Tibial artery (tissue), 4 donors: ENCODE measurements around the gene SEC16A.

Source experiments
- DNase-seq, 2 donors: peaks; one replicate each; pipeline ENCODE4 v3.0.0-alpha.2; 2019
- H3K27ac ChIP-seq, 2 donors: fragments of 200-600 bp; sonication (generic) in 1 of 2; 1 replicate in 1 of 2; 2 replicates in 1 of 2; pipeline ENCODE4 v1.5.1; 2018 to 2019; ENCODE audit warnings: mild to moderate bottlenecking in 1 of 2
- H3K27me3 ChIP-seq, 2 donors: fragments of 200-600 bp; sonication (generic) in 1 of 2; one replicate each; pipeline versions ENCODE4 v1.5.1 to v1.6.0; 2016 to 2019
- H3K36me3 ChIP-seq, 3 donors: fragments of 200-600 bp; sonication (generic) in 2 of 3; one replicate each; pipeline ENCODE4 v1.5.1; 2016 to 2019; ENCODE audit warnings: mild to moderate bottlenecking in 2 of 3
- H3K4me1 ChIP-seq, 4 donors: fragments of 200-600 bp; sonication (generic) in 2 of 4; 1 replicate in 3 of 4; 2 replicates in 1 of 4; pipeline ENCODE4 v1.5.1; 2016 to 2019
- H3K4me3 ChIP-seq, 2 donors: fragments of 200-600 bp; sonication (generic) in 1 of 2; 1 replicate in 1 of 2; 2 replicates in 1 of 2; pipeline ENCODE4 v1.5.1; 2018 to 2019; ENCODE audit warnings: mild to moderate bottlenecking in 2 of 2
- H3K9me3 ChIP-seq, 3 donors: fragments of 200-600 bp; sonication (generic) in 1 of 3; one replicate each; pipeline ENCODE4 v1.5.1; 2016 to 2019
- CTCF ChIP-seq, 2 experiments: fragments of 200-600 bp in 1 of 2; fragments of 450-650 bp in 1 of 2; IDR thresholded peaks; one replicate each; pipeline ENCODE4 v1.5.1; 2017 to 2019; ENCODE audit warnings: antibody characterized with exemption in 2 of 2, mild to moderate bottlenecking in 1 of 2, moderate library complexity in 1 of 2
- intact Hi-C: fragments of 100-400 bp; cut with DNase I; formaldehyde crosslinking; loops from one replicate; pipeline ENCODE4 v1.15.0; 2023; ENCODE audit warnings: low total_unique reads

SEC16A gene

GRCh38 chr9:136395020-136395340 lies 87.9 kb downstream of the SEC16A start:
- Histone ChIP-seq H3K27me3 (no peaks in the 10 kb centered on the region), H3K9me3 (no peaks in the 10 kb centered on the region), H3K27ac (no peak overlapping the region), H3K4me1 (peaks cover 0 to 20% (median 14%) of the 10 kb centered on the region in 4 donors), H3K36me3 (peaks cover 37 to 74% (median 63%) of the 10 kb centered on the region in 3 donors), H3K4me3 (no peak overlapping the region)
- DNase-seq: no peak
- TF ChIP-seq CTCF (IDR thresholded peaks at IDR 0.05): no peak
- intact Hi-C loops: no loop called here

GRCh38 chr9:136394312-136395019 lies 88.4 kb downstream of the SEC16A start:
- no peak for DNase-seq
- Histone ChIP-seq H3K4me1 (peaks cover 0 to 18% (median 13%) of the 10 kb centered on the region in 4 donors), H3K36me3 (peaks cover 40 to 79% (median 69%) of the 10 kb centered on the region in 3 donors), H3K9me3 (no peaks in the 10 kb centered on the region), H3K27ac (no peak overlapping the region), H3K4me3 (no peak overlapping the region), H3K27me3 (no peaks in the 10 kb centered on the region)
- TF ChIP-seq CTCF (IDR thresholded peaks at IDR 0.05): no peak
- intact Hi-C loops: no loop called here

GRCh38 chr9:136393531-136393930 lies 89.3 kb downstream of the SEC16A start:
- DNase-seq: no peak
- Histone ChIP-seq H3K4me1 (peaks cover 0 to 8% (median 3%) of the 10 kb centered on the region in 4 donors), H3K36me3 (peaks cover 43 to 89% (median 78%) of the 10 kb centered on the region in 3 donors), H3K27ac (no peak overlapping the region), H3K9me3 (no peaks in the 10 kb centered on the region), H3K27me3 (no peaks in the 10 kb centered on the region), H3K4me3 (no peak overlapping the region)
- intact Hi-C loops: no loop called here
- no peak for TF ChIP-seq CTCF (IDR thresholded peaks at IDR 0.05)

GRCh38 chr9:136392538-136393449 lies 90.0 kb downstream of the SEC16A start:
- H3K4me3 ChIP-seq: no peak overlapping the region
- no peaks in the 10 kb centered on the region for H3K9me3 ChIP-seq
- peaks cover 49 to 90% (median 85%) of the 10 kb centered on the region in 3 donors for H3K36me3 ChIP-seq
- intact Hi-C loops: no loop called here
- no peaks in the 10 kb centered on the region for H3K27me3 ChIP-seq
- no peak overlapping the region for H3K27ac ChIP-seq
- no peak for DNase-seq
- no peak for TF ChIP-seq CTCF (IDR thresholded peaks at IDR 0.05)
- H3K4me1 ChIP-seq: peaks cover 0 to 1% (median 0%) of the 10 kb centered on the region in 4 donors

GRCh38 chr9:136391737-136392537 lies 90.9 kb downstream of the SEC16A start:
- no peak overlapping the region for H3K27ac ChIP-seq
- peaks cover 57 to 91% (median 90%) of the 10 kb centered on the region in 3 donors for H3K36me3 ChIP-seq
- no peaks in the 10 kb centered on the region for H3K4me1 ChIP-seq
- intact Hi-C loops: no loop called here
- H3K27me3 ChIP-seq: no peaks in the 10 kb centered on the region
- H3K9me3 ChIP-seq: no peaks in the 10 kb centered on the region
- TF ChIP-seq CTCF (IDR thresholded peaks at IDR 0.05): no peak
- H3K4me3 ChIP-seq: no peak overlapping the region
- no peak for DNase-seq
